ENCODE data around the gene TPRX2.

DNA sequence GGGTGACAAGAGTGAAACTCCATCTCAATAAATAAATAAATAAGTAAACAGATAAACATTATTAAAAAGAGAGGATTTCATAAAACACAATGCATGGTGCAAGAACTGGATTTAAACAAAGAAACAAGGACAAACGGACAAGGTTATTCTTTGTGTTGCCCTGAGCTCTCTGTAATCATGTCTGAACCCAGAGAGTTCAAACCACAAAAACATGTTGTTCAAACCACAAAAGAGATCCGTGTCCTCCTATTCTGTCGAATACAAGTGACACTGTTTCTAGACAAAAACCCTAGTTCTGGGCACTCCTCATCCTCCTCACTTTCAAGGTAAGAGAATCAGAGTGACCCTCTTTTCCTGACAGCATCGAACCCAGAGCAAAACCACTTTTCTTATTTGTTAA, 4.6 kb upstream of the TPRX2 start:
- TF ChIP-seq POLR2A (IDR thresholded peaks at IDR 0.05; ENCODE audit: low read depth, low read length) (no peak), POLR2AphosphoS5 (IDR thresholded peaks at IDR 0.05; ENCODE audit: low read depth, low read length) (no peak)
